IMR-90 (cell line): ENCODE data around the gene RRM1. TPM values are rescaled to one million over a fixed set of nuclear protein-coding genes. Genes with fewer than 3 reads are reported as not detected.

ENCODE experiments used
- ATAC-seq: fragments of 200-7000 bp; cut with Tn5 transposase; 2 replicates; pipeline ENCODE4 v1.9.1; 2020; ENCODE audit warnings: low read depth, mild to moderate bottlenecking, moderate library complexity
- BruUV-seq: library from RNA; stranded (reverse); fragments of 400-500 nt; replicated peaks from 2 replicates; lab custom pipeline; 2021; lab: Mats Ljungman, UMichigan
- CTCF ChIA-PET: fragments of 300-600 bp; formaldehyde crosslinking; extraction: SDS; loops from one replicate; lab custom pipeline; 2021; ENCODE audit warnings: antibody characterized with exemption; lab: Yijun Ruan, JAX
- POLR2A ChIA-PET: fragments of 300-600 bp; sonication (Branson Sonifier 250); formaldehyde crosslinking; loops from one replicate; lab custom pipeline; 2022; ENCODE audit warnings: antibody characterized with exemption; ENCODE audit not compliant: unreplicated experiment; lab: Charles Lee
- DNase-seq: peaks from one replicate; pipeline ENCODE4 v3.0.0; 2013
- H2AFZ ChIP-seq: replicated peaks from 2 replicates; pipeline ENCODE3; 2013; ENCODE audit warnings: low read length, mild to moderate bottlenecking; ENCODE audit not compliant: poor library complexity
- H2AK5ac ChIP-seq: 2 replicates; pipeline ENCODE4 v1.6.1; 2013; ENCODE audit warnings: low read depth, low read length, inconsistent platforms
- H2AK9ac ChIP-seq: replicated peaks from 2 replicates; pipeline ENCODE3; 2013; ENCODE audit warnings: mild to moderate bottlenecking, low read depth, low read length, moderate library complexity; ENCODE audit not compliant: poor library complexity
- H2BK120ac ChIP-seq: 2 replicates; pipeline ENCODE4 v1.6.1; 2013; ENCODE audit warnings: low read depth, low read length, inconsistent platforms
- H2BK15ac ChIP-seq: 3 replicates; pipeline ENCODE4 v1.6.1; 2013; ENCODE audit warnings: low read depth, low read length, inconsistent platforms
- H2BK20ac ChIP-seq: 2 replicates; pipeline ENCODE4 v1.6.1; 2013; ENCODE audit warnings: low read depth, mild to moderate bottlenecking, inconsistent platforms, low read length, moderate library complexity
- H2BK5ac ChIP-seq: 2 replicates; pipeline ENCODE4 v1.6.1; 2013; ENCODE audit warnings: mild to moderate bottlenecking, low read depth, low read length, inconsistent platforms; ENCODE audit not compliant: poor library complexity, severe bottlenecking
- H3K14ac ChIP-seq: replicated peaks from 2 replicates; pipeline ENCODE4 v1.6.1; 2013; ENCODE audit warnings: low read depth, low read length, inconsistent platforms
- H3K18ac ChIP-seq: 2 replicates; pipeline ENCODE4 v1.6.1; 2013; ENCODE audit warnings: low read depth, low read length, control low read depth
- H3K23ac ChIP-seq: 2 replicates; pipeline ENCODE4 v1.6.1; 2013; ENCODE audit warnings: low read depth, low read length, inconsistent platforms
- H3K27ac ChIP-seq: 2 replicates; pipeline ENCODE4 v1.5.1; 2013; ENCODE audit warnings: mild to moderate bottlenecking, control low read depth, low read length; ENCODE audit not compliant: insufficient read depth
- H3K27me3 ChIP-seq: 2 replicates; pipeline ENCODE4 v1.6.1; 2013; ENCODE audit warnings: low read length; ENCODE audit not compliant: control insufficient read depth, insufficient read depth
- H3K36me3 ChIP-seq: 2 replicates; pipeline ENCODE4 v1.6.1; 2013; ENCODE audit warnings: low read length, mixed read lengths; ENCODE audit not compliant: control insufficient read depth, insufficient read depth
- H3K4ac ChIP-seq: 2 replicates; pipeline ENCODE4 v1.6.1; 2013; ENCODE audit warnings: low read depth, low read length, inconsistent platforms
- H3K4me1 ChIP-seq: 2 replicates; pipeline ENCODE4 v1.6.1; 2013; ENCODE audit warnings: low read length, mixed read lengths; ENCODE audit not compliant: control insufficient read depth, insufficient read depth
- H3K4me2 ChIP-seq: 2 replicates; pipeline ENCODE4 v1.6.1; 2013; ENCODE audit warnings: low read depth, mild to moderate bottlenecking, control low read depth, low read length, moderate library complexity
- H3K4me3 ChIP-seq: 2 replicates; pipeline ENCODE4 v1.5.1; 2013; ENCODE audit warnings: low read depth, mild to moderate bottlenecking, control low read depth, low read length, moderate library complexity; ENCODE audit not compliant: insufficient read depth
- H3K56ac ChIP-seq: 2 replicates; pipeline ENCODE4 v1.6.1; 2013; ENCODE audit warnings: low read length, inconsistent platforms; ENCODE audit not compliant: insufficient read depth; ENCODE audit errors: extremely low read depth
- H3K79me1 ChIP-seq, 2 experiments: 2 replicates each; pipeline ENCODE4 v1.6.1; 2013; ENCODE audit warnings: low read length in 2 of 2, inconsistent platforms in 1 of 2, low read depth in 1 of 2
- H3K9ac ChIP-seq: 2 replicates; pipeline ENCODE4 v1.6.1; 2013; ENCODE audit warnings: low read depth, low read length, control low read depth
- H3K9me1 ChIP-seq: 2 replicates; pipeline ENCODE4 v1.6.1; 2013; ENCODE audit warnings: low read length, inconsistent platforms; ENCODE audit not compliant: insufficient read depth
- H3K9me3 ChIP-seq: 2 replicates; pipeline ENCODE4 v1.6.1; 2013; ENCODE audit warnings: low read length; ENCODE audit not compliant: control insufficient read depth, insufficient read depth
- H4K20me1 ChIP-seq: 2 replicates; pipeline ENCODE4 v1.6.1; 2013; ENCODE audit warnings: low read length, inconsistent platforms; ENCODE audit not compliant: insufficient read depth
- H4K5ac ChIP-seq: 2 replicates; pipeline ENCODE4 v1.6.1; 2013; ENCODE audit warnings: mild to moderate bottlenecking, low read depth, low read length, control low read depth
- H4K8ac ChIP-seq, 2 experiments: 2 replicates each; pipeline ENCODE4 v1.6.1; 2013; ENCODE audit warnings: low read depth in 2 of 2, low read length in 2 of 2, control low read depth in 1 of 2, inconsistent platforms in 1 of 2
- H4K91ac ChIP-seq: 2 replicates; pipeline ENCODE4 v1.6.1; 2013; ENCODE audit warnings: low read depth, low read length, inconsistent platforms; ENCODE audit not compliant: insufficient read depth
- BHLHE40 ChIP-seq: fragments of 150-350 bp; IDR thresholded peaks from 2 replicates; pipeline ENCODE4 v1.6.1; 2016; ENCODE audit warnings: mild to moderate bottlenecking, low read depth, low read length
- CEBPB ChIP-seq: IDR thresholded peaks from 2 replicates; pipeline ENCODE4 v1.6.1; 2012; ENCODE audit warnings: low read depth, low read length, improper control_type of control experiment
- CHD1 ChIP-seq: IDR thresholded peaks from 2 replicates; pipeline ENCODE4 v1.6.1; 2012; ENCODE audit warnings: low read depth, low read length, improper control_type of control experiment
- FOS ChIP-seq: fragments of 150-350 bp; IDR thresholded peaks from 2 replicates; pipeline ENCODE4 v1.6.1; 2016; ENCODE audit warnings: low read depth, low read length
- MAFK ChIP-seq: IDR thresholded peaks from 2 replicates; pipeline ENCODE4 v1.6.1; 2012; ENCODE audit warnings: low read depth, low read length, improper control_type of control experiment
- MAZ ChIP-seq: IDR thresholded peaks from 2 replicates; pipeline ENCODE4 v1.6.1; 2012; ENCODE audit warnings: low read depth, mild to moderate bottlenecking, low read length, improper control_type of control experiment, moderate library complexity, borderline replicate concordance
- MXI1 ChIP-seq: IDR thresholded peaks from 2 replicates; pipeline ENCODE4 v1.6.1; 2012; ENCODE audit warnings: low read depth, mild to moderate bottlenecking, low read length, moderate library complexity, borderline replicate concordance
- NFE2L2 ChIP-seq: fragments of 150-350 bp; IDR thresholded peaks from 2 replicates; pipeline ENCODE4 v1.6.1; 2016; ENCODE audit warnings: low read depth, mild to moderate bottlenecking, low read length
- POLR2A ChIP-seq: IDR thresholded peaks from 2 replicates; pipeline ENCODE4 v1.6.1; 2012; ENCODE audit warnings: mild to moderate bottlenecking, low read depth, low read length
- RAD21 ChIP-seq: IDR thresholded peaks from 2 replicates; pipeline ENCODE4 v1.6.1; 2012; ENCODE audit warnings: low read length, improper control_type of control experiment
- RCOR1 ChIP-seq: IDR thresholded peaks from 2 replicates; pipeline ENCODE4 v1.6.1; 2012; ENCODE audit warnings: mild to moderate bottlenecking, low read length, improper control_type of control experiment; ENCODE audit not compliant: insufficient replicate concordance
- RFX5 ChIP-seq: IDR thresholded peaks from 2 replicates; pipeline ENCODE4 v1.8.0; 2012; ENCODE audit warnings: low read depth, mild to moderate bottlenecking, low read length, moderate library complexity
- SMC3 ChIP-seq: fragments of 150-350 bp; IDR thresholded peaks from 2 replicates; pipeline ENCODE4 v1.6.1; 2016; ENCODE audit warnings: low read depth, mild to moderate bottlenecking, antibody characterized with exemption, low read length, moderate library complexity
- WGBS, 2 experiments: methylation state at CpG; one replicate each; pipeline versions ENCODE4 v1.1.5 to v1.1.7; 2013; ENCODE audit warnings: missing lambda C conversion rate in 2 of 2; ENCODE audit not compliant: insufficient read length in 1 of 2; ENCODE audit errors: extremely low coverage in 2 of 2; 5-methylcytosine and 5-hydroxymethylcytosine counted together
- dilution Hi-C: fragments of 300-500 bp; cut with HindIII; formaldehyde crosslinking; loops from one replicate; pipeline ENCODE4 v1.14.3; 2018; ENCODE audit warnings: low sequenced_read_pairs; ENCODE audit not compliant: unreplicated experiment
- in situ Hi-C: fragments of 300-500 bp; cut with MboI; formaldehyde crosslinking; loops from 3 replicates; pipeline ENCODE4 v1.14.3; 2019; ENCODE audit warnings: low sequenced_read_pairs, inconsistent platforms, mixed read lengths
- intact Hi-C: fragments of 100-400 bp; cut with micrococcal nuclease; formaldehyde crosslinking; loops from 2 replicates; pipeline ENCODE4 v1.10.0; 2022
- polyA plus RNA-seq, 3 experiments: library from polyadenylated mRNA; depleted of rRNA; stranded (reverse); fragments of >200 nt; gene quantifications; 2 replicates each; pipeline ENCODE4 v1.2.3, GENCODE V29; 2012; ENCODE audit warnings: low replicate concordance in 1 of 3
- total RNA-seq: library from RNA; depleted of rRNA; stranded (reverse); fragments of >200 nt; gene quantifications from 2 replicates; pipeline ENCODE4 v1.2.3, GENCODE V29; 2012
- TF ChIP-seq, protein P1 (sequence below): fragments of 150-350 bp; IDR thresholded peaks from 2 replicates; pipeline ENCODE4 v1.6.1; 2016; ENCODE audit warnings: low read depth, mild to moderate bottlenecking, low read length, moderate library complexity, borderline replicate concordance
- TF ChIP-seq, protein P2 (sequence below): fragments of 150-350 bp; IDR thresholded peaks from 2 replicates; pipeline ENCODE4 v1.6.1; 2017; ENCODE audit warnings: mild to moderate bottlenecking, antibody characterized with exemption, low read length, low read depth

Gene RRM1
- total and polyA plus RNA-seq, 2 of the 4 experiments (the other 2 are of a cell fraction) = 55.1 to 183 TPM

DNA sequence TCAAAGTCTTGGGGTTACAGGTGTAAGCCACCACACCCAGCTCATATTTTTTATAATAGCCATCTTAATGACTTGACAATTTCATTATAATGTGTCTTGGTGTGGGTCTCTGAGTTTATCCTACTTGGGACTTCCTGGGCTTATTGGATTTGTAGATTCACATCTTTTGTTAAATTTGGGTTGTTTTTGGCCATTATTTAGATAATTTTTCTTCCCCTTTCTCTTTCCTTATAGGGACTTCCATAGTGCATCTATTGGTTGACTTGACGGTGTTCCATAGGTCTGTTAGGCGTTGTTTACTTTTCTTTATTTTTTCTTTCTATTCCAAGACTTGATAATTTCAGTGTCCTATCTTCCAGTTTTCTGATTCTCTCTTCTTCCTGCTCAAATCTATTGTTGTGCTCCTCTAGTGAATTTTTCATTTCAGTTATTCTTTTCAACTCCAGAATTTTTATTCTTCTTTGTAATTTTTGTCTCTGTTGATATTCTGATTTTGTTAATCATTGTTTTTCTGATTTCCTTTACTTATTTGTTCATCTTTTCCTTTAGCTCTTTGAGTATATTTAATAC is 45.6 kb downstream of the RRM1 start:
- Histone ChIP-seq H3K9ac (no peak overlapping the region), H2BK5ac (no peak overlapping the region), H3K23ac (no peak overlapping the region), H2AK5ac (no peak overlapping the region), H3K4me3 (no peak overlapping the region), H2BK120ac (no peak overlapping the region), H4K8ac (no peak overlapping the region), H2AFZ (no peak overlapping the region), H3K4me1 (peaks cover 1% of the 10 kb centered on the region; the same call in 1 of the 2 replicates), H4K91ac (no peak overlapping the region), H3K9me1 (no peaks in the 10 kb centered on the region; the same call in 1 of the 2 replicates), H3K36me3 (peaks cover 14% of the 10 kb centered on the region), H3K27ac (no peak overlapping the region), H2AK9ac (no peak overlapping the region), H2BK15ac (no peak overlapping the region), H3K27me3 (no peaks in the 10 kb centered on the region), H4K5ac (no peak overlapping the region), H3K56ac (no peak overlapping the region), H3K9me3 (0 out of 2 replicates have a peak, but pooled peaks cover 2% of the 10 kb centered on the region), H3K4me2 (no peak overlapping the region), H3K14ac (no peak overlapping the region), H2BK20ac (no peak overlapping the region), H3K79me1 (peaks cover 3 to 11% of the 10 kb centered on the region in 2 experiments), H4K20me1 (no peaks in the 10 kb centered on the region), H3K18ac (no peak overlapping the region), H3K4ac (no peak overlapping the region)
- intact Hi-C loops = no loop called here
- ChIA-PET CTCF (interaction anchor here (0.8 kb wide), 1 partner anchor 18 kb away, joined by 4 read pairs; no protein-coding TSS in a partner anchor), POLR2A (interaction anchor here (0.5 kb wide), 1 partner anchor 11 kb away, joined by 3 read pairs; no protein-coding TSS in a partner anchor)
- no CpG with 5 or more reads among the region's 2 CpGs for WGBS, 2 experiments
- no TSS peak for BruUV-seq
- in situ Hi-C loops = no loop called here
- DNase-seq = no peak
- no peak for ATAC-seq
- dilution Hi-C loops = no loop called here
- TF ChIP-seq RAD21 (no peak), BHLHE40 (no peak), SMC3 (no peak), RFX5 (no peak), MAFK (no peak), NFE2L2 (no peak), MAZ (no peak), CEBPB (no peak), FOS (no peak), POLR2A (no peak), CHD1 (no peak), MXI1 (no peak), RCOR1 (no peak)
- TF ChIP-seq, protein P1, sequence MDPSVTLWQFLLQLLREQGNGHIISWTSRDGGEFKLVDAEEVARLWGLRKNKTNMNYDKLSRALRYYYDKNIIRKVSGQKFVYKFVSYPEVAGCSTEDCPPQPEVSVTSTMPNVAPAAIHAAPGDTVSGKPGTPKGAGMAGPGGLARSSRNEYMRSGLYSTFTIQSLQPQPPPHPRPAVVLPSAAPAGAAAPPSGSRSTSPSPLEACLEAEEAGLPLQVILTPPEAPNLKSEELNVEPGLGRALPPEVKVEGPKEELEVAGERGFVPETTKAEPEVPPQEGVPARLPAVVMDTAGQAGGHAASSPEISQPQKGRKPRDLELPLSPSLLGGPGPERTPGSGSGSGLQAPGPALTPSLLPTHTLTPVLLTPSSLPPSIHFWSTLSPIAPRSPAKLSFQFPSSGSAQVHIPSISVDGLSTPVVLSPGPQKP = no peak
- TF ChIP-seq, protein P2, sequence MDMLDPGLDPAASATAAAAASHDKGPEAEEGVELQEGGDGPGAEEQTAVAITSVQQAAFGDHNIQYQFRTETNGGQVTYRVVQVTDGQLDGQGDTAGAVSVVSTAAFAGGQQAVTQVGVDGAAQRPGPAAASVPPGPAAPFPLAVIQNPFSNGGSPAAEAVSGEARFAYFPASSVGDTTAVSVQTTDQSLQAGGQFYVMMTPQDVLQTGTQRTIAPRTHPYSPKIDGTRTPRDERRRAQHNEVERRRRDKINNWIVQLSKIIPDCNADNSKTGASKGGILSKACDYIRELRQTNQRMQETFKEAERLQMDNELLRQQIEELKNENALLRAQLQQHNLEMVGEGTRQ = no peak
